COLO668 (cell line): ENCODE results near the gene KRT86.
A peak's percentile ranks its signal among the peaks of the same experiment; 100 is the strongest.
"Not testable (repeated sequence)": the region's sequence is repeated elsewhere in the genome, so short reads cannot be mapped to it uniquely, and the experiment has no call there.

ENCODE experiments used
- DNase-seq: peaks from one replicate; lab custom pipeline; 2025; ENCODE audit not compliant: unreplicated experiment; lab: John Stamatoyannopoulos, UW

The KRT86 gene

DNA sequence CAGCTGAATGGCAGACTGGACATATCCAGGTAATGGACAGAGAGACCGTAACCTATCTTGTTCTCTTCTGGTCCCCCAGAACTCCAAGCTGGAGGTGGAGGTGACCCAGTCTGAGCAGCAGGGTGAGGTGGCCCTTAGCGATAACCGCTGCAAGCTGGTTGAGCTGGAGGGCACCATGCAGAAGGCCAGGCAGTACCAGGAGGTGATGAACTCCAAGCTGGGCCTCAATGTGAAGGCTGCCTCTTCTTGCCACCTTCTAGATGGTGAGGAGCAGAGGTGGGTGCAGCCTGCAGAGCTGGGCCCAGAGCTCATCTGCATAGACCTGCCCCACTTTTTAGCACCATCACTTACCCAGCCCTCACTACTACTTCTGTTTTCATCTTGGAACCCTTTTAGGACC, 7.2 kb upstream of the KRT86 start:
- no peak for DNase-seq

DNA sequence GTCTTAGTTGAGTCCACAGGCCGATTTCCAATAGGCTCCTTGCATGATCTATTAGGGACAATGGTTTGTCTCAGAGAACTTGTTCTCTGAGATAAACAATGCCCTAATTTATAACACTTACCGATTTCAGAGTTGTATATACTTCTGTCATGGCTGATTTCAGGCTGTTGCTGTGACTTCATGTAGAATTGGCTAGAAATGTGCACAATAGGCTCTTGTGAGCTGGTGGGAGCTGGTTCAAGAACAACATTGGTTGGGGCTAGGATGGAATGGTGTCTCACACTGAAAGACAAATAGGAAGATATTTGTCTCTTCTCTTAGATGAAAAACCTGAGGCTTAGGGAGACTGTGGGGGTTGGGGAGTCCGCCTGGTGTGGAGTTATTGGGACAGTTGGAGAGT, 6.7 kb upstream of the KRT86 start:
- no peak for DNase-seq

DNA sequence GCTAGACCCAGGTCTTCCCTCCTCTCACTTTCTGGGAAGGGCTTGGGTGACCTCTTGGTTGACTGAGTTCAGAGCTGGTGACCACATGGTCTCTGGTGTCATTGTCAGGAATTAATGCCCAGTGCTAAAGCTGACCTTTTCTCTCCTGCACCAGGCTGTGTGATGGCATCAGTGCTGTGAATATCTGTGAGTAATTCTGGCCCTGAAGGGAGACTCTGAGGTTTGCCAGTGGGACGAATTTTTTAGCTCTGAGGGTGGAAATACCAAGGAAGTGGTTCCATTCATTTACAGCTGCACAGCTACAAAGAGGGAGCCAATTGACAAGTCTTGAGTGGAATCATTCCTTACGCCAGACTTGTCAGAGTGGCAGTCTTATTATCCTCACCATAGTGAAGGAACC, 6.2 kb upstream of the KRT86 start:
- DNase-seq: no peak

DNA sequence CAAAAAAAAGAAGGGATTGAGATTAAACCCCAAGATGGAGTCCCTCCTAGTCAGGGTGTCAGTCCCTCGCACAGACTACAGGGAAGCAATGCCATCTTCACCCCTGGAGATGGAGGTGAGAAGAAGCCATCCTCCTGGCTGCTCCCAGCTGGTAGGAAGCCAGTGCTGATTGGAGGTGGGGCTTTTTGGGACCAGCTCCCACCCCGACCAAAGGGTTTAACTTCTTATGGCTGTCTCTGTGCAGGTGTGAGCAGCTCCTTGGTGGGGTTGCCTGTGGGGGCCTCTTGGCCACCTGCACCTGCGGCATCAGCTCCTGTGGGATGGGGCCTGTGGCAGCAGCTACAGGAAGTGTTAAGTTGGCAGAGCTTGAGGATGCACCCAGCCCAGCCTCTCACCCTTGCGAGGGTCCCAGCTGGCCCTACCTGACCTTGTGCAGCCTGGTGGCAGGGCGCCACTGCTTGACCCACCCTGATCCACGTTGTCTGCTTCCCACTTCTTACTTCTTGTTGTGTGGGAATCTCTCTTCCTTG, 3.8 kb upstream of the KRT86 start:
- no peak for DNase-seq

DNA sequence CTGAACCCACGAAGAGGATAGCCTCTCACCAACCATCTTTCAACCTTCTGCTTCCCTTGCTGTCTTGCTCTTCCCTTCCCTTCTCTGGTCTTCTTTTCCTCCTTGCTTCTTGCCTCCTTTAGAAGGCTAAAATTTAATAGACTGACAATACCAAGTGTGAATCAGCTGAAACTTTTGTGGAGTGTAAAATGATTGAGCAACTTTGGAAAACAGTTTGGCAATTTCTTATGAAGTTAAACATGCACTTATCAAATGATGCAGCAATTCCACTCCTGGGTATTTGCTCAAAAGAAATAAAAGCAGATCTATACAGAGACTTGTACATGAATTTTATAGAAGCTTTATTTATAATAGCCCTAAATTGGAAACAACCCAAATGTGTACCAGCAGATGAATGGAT, 3.3 kb upstream of the KRT86 start:
- DNase-seq: no peak

DNA sequence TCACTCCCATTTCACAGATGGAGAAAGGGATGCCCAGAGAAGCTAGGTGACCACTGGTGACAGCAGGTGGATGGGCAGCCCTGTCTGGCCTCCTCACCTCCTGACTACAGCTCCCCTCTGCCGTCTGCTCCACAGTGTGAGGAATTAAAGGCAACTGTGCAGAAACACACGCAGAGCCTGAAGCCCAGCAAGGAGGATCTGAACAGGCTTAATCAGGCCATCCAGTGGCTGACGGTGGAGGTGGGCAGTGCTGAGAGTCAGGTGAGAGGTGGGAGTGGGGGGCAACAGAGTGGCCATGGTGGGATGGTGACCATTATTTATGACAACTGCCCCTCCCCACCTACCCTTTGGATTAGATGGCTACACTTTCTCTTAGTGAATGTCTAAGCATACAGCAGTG, 1.2 kb downstream of the KRT86 start:
- DNase-seq: no peak

DNA sequence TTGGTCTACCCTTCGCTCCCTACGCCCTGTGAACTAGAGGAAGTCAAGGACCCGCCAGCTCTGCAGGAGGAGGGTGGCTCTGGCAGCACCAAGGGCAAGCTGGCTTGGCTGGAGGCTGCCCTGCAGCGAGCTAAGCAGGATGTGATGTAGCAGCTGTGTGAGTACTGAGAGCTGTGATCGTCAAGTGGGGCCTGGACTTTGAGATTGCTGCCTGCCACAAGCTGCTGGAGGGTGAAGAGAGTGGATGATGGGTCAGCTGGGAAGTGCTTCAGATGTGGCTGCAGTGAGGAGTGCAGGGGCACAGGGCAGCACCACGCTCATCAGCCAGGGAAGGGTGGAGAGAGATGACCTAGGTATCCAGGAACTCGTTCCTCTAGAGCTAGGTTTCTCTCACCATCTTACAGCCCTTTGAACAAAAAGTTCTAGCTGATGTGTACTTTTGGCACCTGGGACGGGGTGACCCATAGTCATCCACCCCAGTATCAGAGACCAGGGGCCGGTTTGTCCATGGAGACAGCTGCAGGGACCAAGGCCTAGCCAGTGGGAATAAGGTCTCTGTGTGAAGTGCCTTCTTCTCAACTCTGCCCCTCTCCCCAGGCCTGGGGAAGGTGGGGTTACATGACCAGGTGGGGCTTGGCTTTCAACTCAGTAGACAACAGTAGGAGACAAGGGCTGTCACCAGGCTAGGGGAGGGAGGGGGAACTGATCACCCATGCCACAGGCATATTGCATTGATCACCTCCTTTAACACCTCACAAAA, 3.2 kb downstream of the KRT86 start:
- DNase-seq: peak; percentile 31

DNA sequence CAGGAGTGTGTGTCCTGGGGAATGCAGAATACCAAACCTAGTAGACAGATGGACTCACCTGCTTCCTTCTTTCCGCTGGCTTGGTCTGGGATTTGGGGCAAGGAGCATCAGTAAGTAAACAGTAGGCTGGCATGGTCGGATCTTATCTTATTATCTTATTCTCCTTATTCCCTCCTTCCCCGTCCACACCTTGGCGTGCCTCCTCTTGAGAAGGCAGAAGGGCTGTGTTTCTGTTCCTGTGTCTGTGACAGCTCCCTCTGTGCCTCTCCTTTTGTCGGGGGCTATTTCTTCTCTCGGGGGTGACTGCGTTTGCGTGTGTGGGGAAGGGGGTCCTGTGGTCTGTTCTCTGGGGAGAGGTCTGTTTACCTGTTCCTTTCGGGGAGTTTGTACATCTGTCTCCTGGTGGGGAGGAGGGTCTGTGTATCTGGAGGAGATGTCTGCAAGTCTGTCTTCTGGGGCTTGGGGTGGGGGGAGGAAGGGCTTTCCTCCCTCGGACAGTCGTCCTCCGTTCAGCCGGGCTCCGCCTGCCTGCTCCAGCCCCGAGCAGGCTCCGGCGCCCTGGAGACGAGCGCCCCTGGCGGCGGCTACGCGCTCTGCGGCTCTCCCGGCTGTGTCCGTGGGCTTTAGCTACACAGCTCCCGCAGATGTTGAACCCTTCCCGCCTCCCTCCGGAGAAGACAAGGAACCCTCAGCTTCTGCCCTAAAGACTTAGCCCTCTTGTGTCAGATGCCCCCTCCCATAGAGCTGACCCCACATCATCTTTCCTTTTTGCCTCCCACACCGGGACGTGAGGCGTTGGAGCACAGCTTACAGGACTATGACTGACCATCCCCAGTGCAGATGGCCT, 4.4 kb downstream of the KRT86 start:
- peak; percentile 67 for DNase-seq

DNA sequence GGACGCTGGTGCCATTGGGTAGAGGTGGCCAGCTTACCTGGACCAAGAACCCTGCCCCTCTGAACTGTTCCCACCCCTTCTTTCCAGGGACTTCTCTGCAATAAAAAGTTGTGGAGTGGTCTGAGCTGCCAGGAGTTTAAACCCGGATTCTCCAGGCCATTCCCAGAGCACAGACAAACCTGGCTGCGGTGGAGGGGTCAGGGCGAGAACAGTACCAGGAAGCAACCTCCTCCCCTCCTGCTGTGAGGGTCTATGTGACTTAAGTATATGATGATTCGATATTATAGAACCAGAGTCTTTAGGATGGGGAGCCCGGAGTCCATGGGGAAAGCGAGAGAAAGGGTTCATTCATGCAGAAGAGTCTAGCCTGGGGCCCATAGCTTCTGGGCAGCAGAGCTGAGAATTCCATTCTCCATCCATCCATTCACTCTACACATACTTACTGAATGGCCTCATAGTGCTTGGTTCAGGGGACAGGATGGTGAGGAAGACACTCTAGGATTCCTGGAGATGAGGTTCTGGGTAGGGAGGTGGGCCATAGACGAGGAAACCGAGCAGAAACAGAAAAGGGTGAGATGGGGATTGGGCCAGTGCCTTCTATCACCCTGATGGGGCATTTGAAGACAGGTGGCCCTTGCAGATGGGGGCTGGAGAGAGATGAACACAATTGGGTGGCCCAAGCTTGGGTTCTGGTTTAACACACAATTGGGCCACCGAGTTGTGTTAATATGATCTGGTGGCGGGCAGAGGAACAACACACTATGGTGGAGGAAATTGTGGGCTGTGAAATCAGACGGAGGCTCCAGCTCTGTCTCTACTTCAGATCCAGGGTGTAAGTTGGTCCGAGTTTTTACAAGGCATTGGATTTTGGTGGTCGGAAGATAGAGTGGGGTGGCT, 5.2 kb downstream of the KRT86 start:
- no peak for DNase-seq

DNA sequence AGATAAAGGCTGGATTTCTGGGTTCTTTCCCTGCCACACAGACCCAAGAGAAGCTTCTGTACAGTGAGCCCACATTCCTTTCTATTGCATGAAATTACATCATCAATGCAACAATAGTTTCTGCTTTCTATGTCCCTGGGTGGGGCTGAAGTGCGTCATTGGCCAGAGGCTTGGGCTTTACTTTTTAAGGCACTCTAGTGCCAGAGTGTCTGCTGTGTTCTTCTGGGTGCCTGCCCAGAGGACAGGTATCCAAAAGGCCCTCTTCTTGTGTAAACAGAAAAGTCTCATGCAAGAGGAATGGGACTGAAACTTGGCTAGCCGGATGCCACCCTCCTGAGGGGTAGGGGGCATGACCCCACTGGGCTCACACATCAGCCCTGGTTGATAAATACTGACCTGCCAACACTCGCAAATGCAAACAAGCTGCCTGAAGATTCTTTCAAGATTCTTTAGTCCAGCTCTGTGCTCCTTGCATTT, 5.9 kb downstream of the KRT86 start:
- no peak for DNase-seq

DNA sequence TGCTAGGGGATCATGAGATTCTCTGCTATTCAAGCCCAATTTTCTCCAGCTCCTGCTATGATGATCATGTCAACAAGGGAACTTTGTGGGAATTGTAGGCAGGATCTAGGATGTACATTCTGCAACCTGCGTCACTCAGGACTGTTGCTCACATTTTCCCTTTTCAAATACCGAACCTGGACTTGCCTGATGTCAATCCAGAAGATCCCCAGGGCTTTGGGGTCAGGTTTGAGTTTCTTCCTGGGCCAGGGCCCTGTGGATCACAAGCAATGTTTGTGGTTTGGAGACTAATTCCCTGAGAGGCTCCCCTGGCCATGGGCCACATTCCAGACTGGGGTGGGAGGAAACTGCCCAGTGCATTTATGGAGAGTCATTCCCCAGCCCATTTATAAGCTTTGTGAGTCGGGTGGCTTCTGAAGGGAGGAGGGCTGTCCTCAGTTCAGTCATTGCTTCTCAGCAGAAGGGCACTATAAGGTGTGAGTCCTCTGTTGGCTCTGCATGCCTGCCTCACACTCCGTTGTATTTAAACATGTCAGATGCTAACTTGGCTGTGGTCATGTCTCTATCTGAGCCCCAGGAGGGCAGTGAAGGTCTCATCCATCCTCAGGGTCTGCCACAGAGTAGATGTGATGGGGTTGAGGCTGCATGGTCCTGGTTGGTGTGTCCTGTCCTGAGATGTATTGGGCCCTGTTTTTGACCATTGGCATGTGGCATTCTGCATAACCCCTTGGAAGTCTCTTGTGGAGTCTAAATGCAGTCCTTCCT, 6.5 kb downstream of the KRT86 start:
- DNase-seq: no peak

DNA sequence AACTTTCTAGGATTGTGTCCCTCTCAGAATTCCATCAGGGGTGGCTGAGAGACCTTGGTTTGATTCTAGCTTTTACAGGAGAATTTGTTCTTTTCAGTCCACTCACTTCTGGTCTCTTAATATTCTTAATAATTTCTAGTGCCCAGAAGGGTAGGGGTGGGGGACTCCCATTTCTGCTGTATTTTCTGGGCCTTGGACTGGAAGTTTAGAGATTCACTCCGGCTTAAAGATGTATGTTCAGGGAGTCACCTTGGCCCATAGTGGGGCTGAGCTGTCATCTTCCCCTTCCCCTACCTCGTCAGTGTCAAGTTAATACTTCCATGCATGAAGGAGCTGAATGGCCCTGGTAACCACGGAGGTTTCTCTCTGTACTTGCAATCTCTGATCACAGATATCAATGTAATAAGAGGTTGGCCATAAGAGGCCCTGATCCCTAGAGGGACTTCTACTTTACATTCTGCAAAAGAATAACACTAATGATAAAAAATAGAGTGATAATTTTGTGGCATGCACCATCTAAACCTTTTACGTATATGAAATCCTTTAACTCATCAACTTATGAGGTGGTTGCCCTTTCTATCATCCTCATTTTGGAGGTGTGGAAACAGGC, 10.2 kb downstream of the KRT86 start:
- no peak for DNase-seq

DNA sequence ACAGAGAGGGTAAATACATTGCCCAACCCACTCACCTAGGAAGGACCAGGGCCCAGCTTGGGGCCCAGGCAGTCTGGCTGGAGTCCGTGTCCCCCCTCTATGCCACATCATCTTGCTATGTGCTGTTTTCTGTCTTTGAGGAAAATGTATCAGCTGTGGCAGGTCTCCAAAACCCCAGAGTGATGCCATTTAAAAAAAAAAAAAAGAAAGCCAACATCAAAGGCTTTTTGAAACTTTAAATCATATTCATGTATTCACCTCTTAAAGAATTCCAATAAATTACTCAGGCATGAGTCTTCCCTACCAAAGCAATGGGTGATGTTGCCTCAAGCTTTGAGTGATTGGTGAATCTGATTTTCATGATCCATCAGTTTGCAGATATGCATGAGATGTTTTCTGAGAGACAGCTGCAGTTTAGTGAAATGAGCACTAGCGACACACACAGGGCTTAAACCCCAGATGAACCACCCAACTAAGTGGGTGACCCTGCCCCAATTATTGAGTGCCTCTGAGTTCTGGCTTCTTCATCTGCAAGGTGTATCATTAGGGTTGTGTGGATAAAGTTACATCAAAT, 10.8 kb downstream of the KRT86 start:
- no peak for DNase-seq

DNA sequence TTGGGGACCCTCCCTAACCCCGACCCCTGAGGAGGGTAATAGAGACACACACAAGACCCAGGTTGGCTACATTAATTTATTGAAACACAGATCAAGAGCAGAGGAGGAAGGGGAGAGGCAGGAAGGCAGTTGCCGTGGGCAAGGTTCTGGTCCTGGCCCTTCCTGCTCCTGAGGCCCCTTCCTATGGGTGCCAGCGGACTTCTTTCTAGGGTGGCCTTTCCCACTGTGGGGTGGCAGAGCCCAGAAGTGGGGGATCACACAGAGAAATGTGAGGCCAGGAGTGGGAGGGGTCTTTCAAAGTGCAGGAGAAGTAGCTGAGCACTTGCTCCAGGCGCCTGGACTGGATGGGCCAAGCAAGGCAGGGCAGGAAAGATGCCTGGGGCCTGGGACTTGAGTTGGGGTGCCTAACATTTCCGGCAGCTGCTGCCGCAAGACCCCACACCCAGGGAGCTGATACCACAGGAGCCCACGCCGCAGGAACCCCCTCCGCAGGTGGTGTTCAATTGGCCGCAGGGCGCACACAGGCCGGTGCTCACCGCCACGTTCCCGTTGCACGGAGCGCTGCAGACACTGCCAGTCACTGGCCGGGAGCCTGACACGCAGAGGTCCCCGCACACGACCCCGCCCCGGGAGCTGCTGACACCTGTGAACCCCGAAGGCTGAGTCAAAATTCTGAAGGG, 11.5 kb downstream of the KRT86 start:
- no peak for DNase-seq

DNA sequence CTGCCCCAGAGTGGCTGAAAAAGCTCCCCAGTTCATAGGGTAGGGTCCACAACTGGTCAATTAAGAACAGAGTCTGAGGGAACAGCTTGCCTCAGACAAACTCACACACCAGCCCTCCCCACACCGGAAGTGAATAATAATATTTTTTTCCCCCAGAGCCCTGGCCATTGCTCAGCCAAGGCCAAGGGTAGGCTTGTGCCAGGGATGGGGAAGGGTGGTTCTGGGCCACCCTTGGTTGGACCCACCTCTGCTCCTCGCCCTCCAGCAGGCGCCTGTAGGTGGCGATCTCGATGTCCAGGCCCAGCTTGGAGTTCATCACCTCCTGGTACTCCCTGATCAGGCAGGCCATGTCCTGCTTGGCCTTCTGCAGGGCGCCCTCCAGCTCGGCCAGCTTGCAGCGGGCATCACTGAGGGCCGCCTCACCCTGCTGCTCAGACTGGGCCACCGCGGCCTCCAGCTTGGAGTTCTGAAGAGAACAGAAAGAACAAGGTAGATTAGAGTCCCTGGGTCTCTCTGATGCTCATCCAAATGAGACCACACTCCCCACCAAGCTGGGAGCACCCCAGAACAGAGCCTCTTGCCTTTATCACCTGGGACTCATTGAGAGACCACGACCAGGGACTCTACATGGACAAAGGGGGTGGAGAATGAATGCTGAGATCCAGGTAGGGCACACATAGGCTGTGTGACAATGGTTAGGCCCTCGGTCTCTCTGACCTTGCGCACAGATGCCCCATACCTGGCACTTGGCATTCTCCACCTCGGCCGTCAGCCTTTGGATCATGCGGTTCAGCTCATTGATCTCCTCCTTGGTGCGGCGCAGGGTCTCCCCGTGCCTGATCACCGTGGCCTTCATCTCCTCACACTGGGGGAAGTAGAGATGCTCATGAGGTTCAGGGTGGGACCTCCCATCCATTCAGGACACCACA, 12.7 kb downstream of the KRT86 start:
- not testable (repeated sequence) for DNase-seq

DNA sequence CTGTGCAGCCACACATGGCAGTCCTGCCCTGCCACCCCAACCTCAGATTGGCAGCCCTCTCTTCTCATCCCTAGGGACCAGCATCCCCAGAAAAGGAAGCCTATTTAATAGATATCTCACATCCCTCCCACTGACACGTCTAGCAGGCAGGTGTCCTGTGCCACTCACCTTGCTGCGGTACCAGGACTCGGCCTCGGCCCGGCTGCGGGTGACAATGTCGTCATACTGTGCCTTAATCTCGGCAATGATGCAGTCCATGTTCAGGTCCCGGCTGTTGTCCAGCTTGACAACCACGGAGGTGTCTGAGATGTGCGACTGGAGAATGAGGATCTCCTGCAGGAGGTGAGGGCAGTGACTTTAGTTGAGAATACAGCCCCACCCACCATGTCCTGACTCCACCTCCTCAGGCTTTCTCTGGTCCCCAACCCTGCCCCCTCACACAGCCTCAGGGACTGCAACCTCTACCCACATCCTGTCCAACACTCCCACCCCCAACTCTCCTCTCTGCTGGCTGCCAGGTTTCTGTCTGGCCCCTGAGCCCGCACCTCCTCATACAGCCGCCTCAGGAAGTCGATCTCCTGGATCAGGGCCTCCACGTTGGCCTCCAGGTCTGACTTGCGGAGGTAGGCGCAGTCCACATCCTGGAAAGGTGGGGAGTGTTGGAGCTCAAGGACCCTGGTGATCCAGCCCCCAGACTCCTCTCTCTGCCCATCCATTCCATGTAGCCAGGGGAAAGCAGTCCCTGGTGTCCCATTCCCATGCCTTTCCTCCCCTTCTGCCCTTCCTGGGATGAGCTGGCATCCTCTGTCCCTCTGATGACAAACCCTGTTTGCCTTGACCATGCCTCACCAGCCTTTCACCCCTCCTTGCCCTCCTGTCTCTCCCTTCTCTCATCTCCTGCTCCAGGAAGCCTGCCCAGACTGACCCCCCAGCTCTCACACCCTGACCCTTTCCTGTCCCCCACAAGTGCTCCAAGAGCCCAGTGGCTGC, 13.7 kb downstream of the KRT86 start:
- not testable (repeated sequence) for DNase-seq
